Stimulated activated naive CD8-positive, alpha-beta T cell treated with anti-CD3 and anti-CD28 coated beads, Interleukin-15, Interleukin-2, amounts not matched to agents 100 ng/mL and 50 ng/mL, for 24 hours (primary cell): ENCODE measurements around the gene ST6GALNAC5.

ENCODE experiments used
- H3K27ac Mint-ChIP-seq: one replicate; pipeline ENCODE4 v1.8.0; 2021; ENCODE audit warnings: mild to moderate bottlenecking, mixed read lengths
- H3K27me3 Mint-ChIP-seq: one replicate; pipeline ENCODE4 v1.8.0; 2021; ENCODE audit warnings: mixed read lengths
- H3K36me3 Mint-ChIP-seq: one replicate; pipeline ENCODE4 v1.8.0; 2021; ENCODE audit warnings: low read depth, mixed read lengths
- H3K4me1 Mint-ChIP-seq: one replicate; pipeline ENCODE4 v1.8.0; 2021; ENCODE audit warnings: low read depth, mixed read lengths
- H3K4me3 Mint-ChIP-seq: one replicate; pipeline ENCODE4 v1.8.0; 2021; ENCODE audit warnings: mild to moderate bottlenecking, mixed read lengths
- H3K9me3 Mint-ChIP-seq: one replicate; pipeline ENCODE4 v1.8.0; 2021; ENCODE audit warnings: mixed read lengths

ST6GALNAC5 gene

GRCh38 chr1:76993036-76993435 is 125.8 kb downstream of the ST6GALNAC5 start:
- Mint-ChIP-seq H3K27ac (no peak overlapping the region), H3K27me3 (peaks cover 7% of the 10 kb centered on the region), H3K4me1 (no peaks in the 10 kb centered on the region), H3K9me3 (no peaks in the 10 kb centered on the region), H3K4me3 (no peak overlapping the region), H3K36me3 (no peaks in the 10 kb centered on the region)

- Mint-ChIP-seq H3K4me1 (no peaks in the 10 kb centered on the region), H3K27ac (no peak overlapping the region), H3K4me3 (no peak overlapping the region), H3K27me3 (no peaks in the 10 kb centered on the region), H3K36me3 (no peaks in the 10 kb centered on the region), H3K9me3 (peaks cover 2% of the 10 kb centered on the region)
Observed at GRCh38 chr1:76998582-76999223, 131.4 kb downstream of the ST6GALNAC5 start.

GRCh38 chr1:77007675-77008074 is 140.4 kb downstream of the ST6GALNAC5 start:
- H3K36me3 Mint-ChIP-seq: no peaks in the 10 kb centered on the region
- peaks cover 4% of the 10 kb centered on the region for H3K27me3 Mint-ChIP-seq
- H3K9me3 Mint-ChIP-seq: peaks cover 3% of the 10 kb centered on the region
- H3K4me3 Mint-ChIP-seq: no peak overlapping the region
- no peaks in the 10 kb centered on the region for H3K4me1 Mint-ChIP-seq
- H3K27ac Mint-ChIP-seq: no peak overlapping the region

GRCh38 chr1:77010937-77011336 is 143.7 kb downstream of the ST6GALNAC5 start:
- no peaks in the 10 kb centered on the region for H3K36me3 Mint-ChIP-seq
- H3K27ac Mint-ChIP-seq: no peak overlapping the region
- no peaks in the 10 kb centered on the region for H3K4me1 Mint-ChIP-seq
- H3K9me3 Mint-ChIP-seq: no peaks in the 10 kb centered on the region
- peaks cover 4% of the 10 kb centered on the region for H3K27me3 Mint-ChIP-seq
- H3K4me3 Mint-ChIP-seq: no peak overlapping the region

- Mint-ChIP-seq H3K9me3 (no peaks in the 10 kb centered on the region), H3K36me3 (no peaks in the 10 kb centered on the region), H3K27ac (no peak overlapping the region), H3K27me3 (peaks cover 10% of the 10 kb centered on the region), H3K4me3 (no peak overlapping the region), H3K4me1 (no peaks in the 10 kb centered on the region)
Observed at GRCh38 chr1:77012066-77012465, 144.8 kb downstream of the ST6GALNAC5 start.

- Mint-ChIP-seq H3K27me3 (peaks cover 11% of the 10 kb centered on the region), H3K4me1 (no peaks in the 10 kb centered on the region), H3K4me3 (no peak overlapping the region), H3K9me3 (no peaks in the 10 kb centered on the region), H3K36me3 (no peaks in the 10 kb centered on the region), H3K27ac (no peak overlapping the region)
Observed at GRCh38 chr1:77014073-77014788, 147.0 kb downstream of the ST6GALNAC5 start.

- H3K9me3 Mint-ChIP-seq: no peaks in the 10 kb centered on the region
- peaks cover 9% of the 10 kb centered on the region for H3K27me3 Mint-ChIP-seq
- H3K4me1 Mint-ChIP-seq: no peaks in the 10 kb centered on the region
- no peaks in the 10 kb centered on the region for H3K36me3 Mint-ChIP-seq
- no peak overlapping the region for H3K4me3 Mint-ChIP-seq
- H3K27ac Mint-ChIP-seq: no peak overlapping the region
Observed at GRCh38 chr1:77015748-77016341, 148.6 kb downstream of the ST6GALNAC5 start.

GRCh38 chr1:77016386-77016985 is 149.2 kb downstream of the ST6GALNAC5 start:
- H3K9me3 Mint-ChIP-seq: no peaks in the 10 kb centered on the region
- no peaks in the 10 kb centered on the region for H3K4me1 Mint-ChIP-seq
- H3K4me3 Mint-ChIP-seq: no peak overlapping the region
- no peak overlapping the region for H3K27ac Mint-ChIP-seq
- no peaks in the 10 kb centered on the region for H3K36me3 Mint-ChIP-seq
- H3K27me3 Mint-ChIP-seq: peaks cover 9% of the 10 kb centered on the region

GRCh38 chr1:77018311-77018710 is 151.0 kb downstream of the ST6GALNAC5 start:
- Mint-ChIP-seq H3K9me3 (no peaks in the 10 kb centered on the region), H3K4me1 (no peaks in the 10 kb centered on the region), H3K27me3 (peaks cover 9% of the 10 kb centered on the region), H3K36me3 (no peaks in the 10 kb centered on the region), H3K4me3 (no peak overlapping the region), H3K27ac (no peak overlapping the region)

GRCh38 chr1:77018761-77019160 is 151.5 kb downstream of the ST6GALNAC5 start:
- no peaks in the 10 kb centered on the region for H3K4me1 Mint-ChIP-seq
- peaks cover 9% of the 10 kb centered on the region for H3K27me3 Mint-ChIP-seq
- H3K4me3 Mint-ChIP-seq: no peak overlapping the region
- H3K9me3 Mint-ChIP-seq: no peaks in the 10 kb centered on the region
- no peaks in the 10 kb centered on the region for H3K36me3 Mint-ChIP-seq
- no peak overlapping the region for H3K27ac Mint-ChIP-seq

- Mint-ChIP-seq H3K27ac (no peak overlapping the region), H3K4me1 (no peaks in the 10 kb centered on the region), H3K27me3 (peaks cover 7% of the 10 kb centered on the region), H3K36me3 (no peaks in the 10 kb centered on the region), H3K4me3 (no peak overlapping the region), H3K9me3 (no peaks in the 10 kb centered on the region)
Observed at GRCh38 chr1:77021732-77022131, 154.5 kb downstream of the ST6GALNAC5 start.

- Mint-ChIP-seq H3K27ac (no peak overlapping the region), H3K9me3 (no peaks in the 10 kb centered on the region), H3K4me1 (no peaks in the 10 kb centered on the region), H3K27me3 (peaks cover 14% of the 10 kb centered on the region), H3K36me3 (no peaks in the 10 kb centered on the region), H3K4me3 (no peak overlapping the region)
Observed at GRCh38 chr1:77024500-77024899, 157.2 kb downstream of the ST6GALNAC5 start.

GRCh38 chr1:77025599-77025998 is 158.3 kb downstream of the ST6GALNAC5 start:
- no peak overlapping the region for H3K4me3 Mint-ChIP-seq

GRCh38 chr1:77026135-77026534 is 158.9 kb downstream of the ST6GALNAC5 start:
- H3K9me3 Mint-ChIP-seq: no peaks in the 10 kb centered on the region
- no peaks in the 10 kb centered on the region for H3K4me1 Mint-ChIP-seq
- H3K27me3 Mint-ChIP-seq: peaks cover 14% of the 10 kb centered on the region
- no peak overlapping the region for H3K4me3 Mint-ChIP-seq
- no peaks in the 10 kb centered on the region for H3K36me3 Mint-ChIP-seq
- H3K27ac Mint-ChIP-seq: no peak overlapping the region

More at GRCh38 chr1:77025599-77025998, 158.3 kb downstream of the ST6GALNAC5 start:
- H3K4me1 Mint-ChIP-seq: no peaks in the 10 kb centered on the region
- H3K27ac Mint-ChIP-seq: no peak overlapping the region
- H3K27me3 Mint-ChIP-seq: peaks cover 14% of the 10 kb centered on the region
- H3K9me3 Mint-ChIP-seq: no peaks in the 10 kb centered on the region
- H3K36me3 Mint-ChIP-seq: no peaks in the 10 kb centered on the region

GRCh38 chr1:77026640-77027039 is 159.4 kb downstream of the ST6GALNAC5 start:
- no peaks in the 10 kb centered on the region for H3K4me1 Mint-ChIP-seq
- no peaks in the 10 kb centered on the region for H3K36me3 Mint-ChIP-seq
- H3K4me3 Mint-ChIP-seq: no peak overlapping the region
- peaks cover 14% of the 10 kb centered on the region for H3K27me3 Mint-ChIP-seq
- H3K27ac Mint-ChIP-seq: no peak overlapping the region
- no peaks in the 10 kb centered on the region for H3K9me3 Mint-ChIP-seq
